Right atrium auricular region (tissue), 2 donors: ENCODE measurements around the gene ATP10D. TPM values are rescaled to one million over a fixed set of nuclear protein-coding genes. Genes with fewer than 3 reads are reported as not detected.

ENCODE experiments used
- DNase-seq: peaks from one replicate; pipeline ENCODE4 v3.0.0-alpha.2; 2019; ENCODE audit warnings: low spot score
- H3K27ac ChIP-seq, 2 donors: fragments of 200-600 bp; sonication (generic); 1 replicate in 1 of 2; 2 replicates in 1 of 2; pipeline ENCODE4 v1.5.1; 2016 to 2019
- H3K27me3 ChIP-seq, 2 donors: fragments of 200-600 bp; sonication (generic); one replicate each; pipeline versions ENCODE4 v1.5.1 to v1.6.0; 2017 to 2019
- H3K36me3 ChIP-seq: fragments of 200-600 bp; sonication (generic); one replicate; pipeline ENCODE4 v1.5.1; 2016
- H3K4me1 ChIP-seq, 2 donors: fragments of 200-600 bp; sonication (generic); one replicate each; pipeline versions ENCODE4 v1.5.1 to v1.6.0; 2017 to 2019
- H3K4me3 ChIP-seq, 2 donors: fragments of 200-600 bp; sonication (generic); 1 replicate in 1 of 2; 2 replicates in 1 of 2; pipeline ENCODE4 v1.5.1; 2017 to 2019; ENCODE audit warnings: mild to moderate bottlenecking in 1 of 2, moderate library complexity in 1 of 2
- H3K9me3 ChIP-seq, 2 donors: fragments of 200-600 bp; sonication (generic); one replicate each; pipeline ENCODE4 v1.5.1; 2019
- CTCF ChIP-seq, 2 donors: fragments of 200-600 bp; sonication (generic); IDR thresholded peaks; one replicate each; pipeline ENCODE4 v1.5.1; 2019; ENCODE audit warnings: antibody characterized with exemption in 2 of 2
- total RNA-seq, 2 donors: library from RNA; depleted of rRNA; stranded (reverse); fragments of >200 nt; gene quantifications; one replicate each; pipeline ENCODE4 v1.1.0, GENCODE V29; 2016

ATP10D gene
- total RNA-seq, 2 donors from 2014 or later = 6.9 to 8.9 TPM

- peaks cover 17% of the 10 kb centered on the region for H3K36me3 ChIP-seq
- TF ChIP-seq CTCF (IDR thresholded peaks at IDR 0.05) = no peak
- no peak for DNase-seq
These were observed 77.2 kb downstream of the ATP10D start for GRCh38 chr4:47562297-47562696.

GRCh38 chr4:47566566-47566965 lies 81.5 kb downstream of the ATP10D start:
- peaks cover 20% of the 10 kb centered on the region for H3K36me3 ChIP-seq
- H3K27me3 ChIP-seq = no peaks in the 10 kb centered on the region

More at GRCh38 chr4:47562297-47562696, 77.2 kb downstream of the ATP10D start:
- Histone ChIP-seq H3K4me1 (no peaks in the 10 kb centered on the region), H3K9me3 (no peaks in the 10 kb centered on the region), H3K4me3 (no peak overlapping the region), H3K27ac (no peak overlapping the region), H3K27me3 (no peaks in the 10 kb centered on the region)

GRCh38 chr4:47566969-47567368 lies 81.9 kb downstream of the ATP10D start:
- Histone ChIP-seq H3K27ac (no peak overlapping the region), H3K4me1 (no peaks in the 10 kb centered on the region), H3K9me3 (no peaks in the 10 kb centered on the region), H3K36me3 (peaks cover 16% of the 10 kb centered on the region), H3K4me3 (no peak overlapping the region), H3K27me3 (no peaks in the 10 kb centered on the region)
- TF ChIP-seq CTCF (IDR thresholded peaks at IDR 0.05) = no peak
- no peak for DNase-seq

More at GRCh38 chr4:47566566-47566965, 81.5 kb downstream of the ATP10D start:
- no peak overlapping the region for H3K27ac ChIP-seq
- TF ChIP-seq CTCF (IDR thresholded peaks at IDR 0.05) = no peak
- H3K9me3 ChIP-seq = no peaks in the 10 kb centered on the region
- no peak overlapping the region for H3K4me3 ChIP-seq
- no peak for DNase-seq
- H3K4me1 ChIP-seq = no peaks in the 10 kb centered on the region

GRCh38 chr4:47567511-47567910 lies 82.4 kb downstream of the ATP10D start:
- Histone ChIP-seq H3K27me3 (no peaks in the 10 kb centered on the region), H3K4me3 (no peak overlapping the region), H3K9me3 (no peaks in the 10 kb centered on the region), H3K36me3 (peaks cover 15% of the 10 kb centered on the region), H3K27ac (no peak overlapping the region), H3K4me1 (no peaks in the 10 kb centered on the region)
- TF ChIP-seq CTCF (IDR thresholded peaks at IDR 0.05) = no peak
- DNase-seq = no peak

- Histone ChIP-seq H3K4me1 (no peaks in the 10 kb centered on the region), H3K4me3 (no peak overlapping the region), H3K27me3 (no peaks in the 10 kb centered on the region), H3K27ac (no peak overlapping the region), H3K36me3 (peaks cover 37% of the 10 kb centered on the region), H3K9me3 (no peaks in the 10 kb centered on the region)
- TF ChIP-seq CTCF (IDR thresholded peaks at IDR 0.05) = no peak
- no peak for DNase-seq
These were observed 85.7 kb downstream of the ATP10D start for GRCh38 chr4:47570816-47571215.

- no peak overlapping the region for H3K27ac ChIP-seq
- H3K27me3 ChIP-seq = no peaks in the 10 kb centered on the region
- H3K9me3 ChIP-seq = no peaks in the 10 kb centered on the region
- peaks cover 45% of the 10 kb centered on the region for H3K36me3 ChIP-seq
- no peak overlapping the region for H3K4me3 ChIP-seq
- DNase-seq = no peak
- TF ChIP-seq CTCF (IDR thresholded peaks at IDR 0.05) = no peak
- peaks cover 0 to 14% of the 10 kb centered on the region in 2 donors for H3K4me1 ChIP-seq
These were observed 87.9 kb downstream of the ATP10D start for GRCh38 chr4:47572981-47573380.
